ENCODE measurements around the gene NLRC5. TPM values are rescaled to one million over a fixed set of nuclear protein-coding genes. Genes with fewer than 3 reads are reported as not detected.

The NLRC5 gene
- total RNA-seq, 1 experiment from 2014 or later, result 2.4 TPM

- Mint-ChIP-seq H3K36me3 (ENCODE audit: insufficient read depth in 1 of 3, low read depth in 3 of 3) (no peaks in the 10 kb centered on the region; a peak in 1 of 7 replicates), H3K27ac (no peak overlapping the region), H3K4me3 (peak overlapping the region; percentile 87 to 88), H3K4me1 (peaks cover 15 to 29% of the 10 kb centered on the region in 2 experiments), H3K9me3 (no peaks in the 10 kb centered on the region), H3K27me3 (ENCODE audit: low read depth) (peaks cover 63% of the 10 kb centered on the region)
- peak overlapping the region; percentile 41 for H3K4me2 ChIP-seq (ENCODE audit: insufficient read depth, insufficient read length, low read length)
- no peak for DNase-seq
- no peak overlapping the region for H3K56ac ChIP-seq (ENCODE audit: insufficient read length, low read depth, low read length)
- peaks cover 2% of the 10 kb centered on the region for H3K23me2 ChIP-seq (ENCODE audit: insufficient read length, low read depth, low read length, poor library complexity, severe bottlenecking)
- peaks cover 6% of the 10 kb centered on the region; the same call in 1 of the 2 replicates for H3K27me3 ChIP-seq (ENCODE audit: insufficient read depth, low read length)
- no peak overlapping the region for H3T11ph ChIP-seq (ENCODE audit: low read length)
- H4K5ac ChIP-seq (ENCODE audit: insufficient read length, low read depth, low read length), result no peak overlapping the region
- H2BK5ac ChIP-seq (ENCODE audit: insufficient read length, low read length), result no peak overlapping the region
- no peak overlapping the region for H3K18ac ChIP-seq (ENCODE audit: insufficient read length, low read depth, low read length)
- no peak overlapping the region for H2BK15ac ChIP-seq (ENCODE audit: low read depth, low read length)
- no peak overlapping the region for H2BK12ac ChIP-seq (ENCODE audit: insufficient read length, low read depth, low read length)
- H4K8ac ChIP-seq (replicated peaks; ENCODE audit: insufficient read length, low read depth, low read length), result no peak overlapping the region
- WGBS (ENCODE audit: extremely low coverage, insufficient read length, low lambda C conversion rate), result no CpG with 5 or more reads among the region's 7 CpGs
- H3K27ac ChIP-seq (ENCODE audit: insufficient read length, low read depth, low read length), result no peak overlapping the region
- no peaks in the 10 kb centered on the region for H3K4me1 ChIP-seq (ENCODE audit: insufficient read depth, low read length)
- H4K91ac ChIP-seq (ENCODE audit: insufficient read length, low read depth, low read length), result no peak overlapping the region
- no peak overlapping the region for H2BK20ac ChIP-seq (ENCODE audit: low read depth, low read length, poor library complexity, severe bottlenecking)
- no peaks in the 10 kb centered on the region for H3K9me3 ChIP-seq (ENCODE audit: control insufficient read depth, low read depth, low read length)
- H3K79me1 ChIP-seq (ENCODE audit: insufficient read depth, low read depth, low read length, poor library complexity, severe bottlenecking), result no peaks in the 10 kb centered on the region
- H2BK120ac ChIP-seq (ENCODE audit: low read depth, low read length, poor library complexity, severe bottlenecking), result no peak overlapping the region
- H3K79me2 ChIP-seq (ENCODE audit: insufficient read depth, low read length), result no peaks in the 10 kb centered on the region
- no peaks in the 10 kb centered on the region for H4K20me1 ChIP-seq (ENCODE audit: control insufficient read depth, insufficient read depth, insufficient read length)
- no peak overlapping the region for H3K4ac ChIP-seq (ENCODE audit: low read depth, low read length)
- no peak overlapping the region for H3K23ac ChIP-seq (ENCODE audit: insufficient read length, low read depth, low read length)
- no peak overlapping the region for H2AK5ac ChIP-seq (ENCODE audit: insufficient read length, low read length)
- H2AFZ ChIP-seq (ENCODE audit: low read length), result no peak overlapping the region
- H3K14ac ChIP-seq (ENCODE audit: insufficient read depth, low read length), result no peak overlapping the region
- H3K9ac ChIP-seq (ENCODE audit: extremely low read depth, insufficient read length, low read length), result no peak overlapping the region
- TF ChIP-seq CTCF (conservative IDR thresholded peaks at IDR 0.05), result no peak
Observed at GRCh38 chr16:56989988-56990387, 631 bp downstream of the NLRC5 start.

Data from H9 (cell line).